Jurkat, Clone E6-1 (cell line): ENCODE data around the gene UNC13B.

ENCODE experiments used
- DNase-seq: peaks from one replicate; pipeline ENCODE4 v3.0.0-alpha.2; 2011; ENCODE audit warnings: low read depth, low spot score
- H3K4me3 ChIP-seq: 2 replicates; pipeline ENCODE4 v1.5.1; 2011; ENCODE audit warnings: mild to moderate bottlenecking, low read length, control low read depth, moderate library complexity

The UNC13B gene

DNA sequence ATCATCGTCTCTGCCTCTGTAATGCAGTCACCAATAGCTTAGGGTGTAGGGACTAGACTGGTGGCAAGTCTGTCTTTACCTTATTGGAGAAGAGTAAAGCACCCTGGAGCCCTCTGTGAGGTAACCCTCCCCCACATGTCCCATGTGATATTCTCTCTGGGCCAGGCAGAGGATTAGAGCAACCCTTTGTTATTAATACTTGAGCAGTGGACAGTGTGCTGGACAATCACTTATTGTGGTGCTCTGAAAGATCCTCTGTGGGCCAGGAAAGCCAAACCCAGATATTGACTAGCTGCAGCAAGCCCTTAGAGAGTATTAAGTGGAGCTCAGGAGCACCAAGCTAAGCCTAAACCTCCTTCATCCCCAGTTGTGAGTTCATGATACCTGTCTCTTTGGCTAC lies 188.4 kb downstream of the UNC13B start:
- DNase-seq: no peak
- no peak overlapping the region for H3K4me3 ChIP-seq

DNA sequence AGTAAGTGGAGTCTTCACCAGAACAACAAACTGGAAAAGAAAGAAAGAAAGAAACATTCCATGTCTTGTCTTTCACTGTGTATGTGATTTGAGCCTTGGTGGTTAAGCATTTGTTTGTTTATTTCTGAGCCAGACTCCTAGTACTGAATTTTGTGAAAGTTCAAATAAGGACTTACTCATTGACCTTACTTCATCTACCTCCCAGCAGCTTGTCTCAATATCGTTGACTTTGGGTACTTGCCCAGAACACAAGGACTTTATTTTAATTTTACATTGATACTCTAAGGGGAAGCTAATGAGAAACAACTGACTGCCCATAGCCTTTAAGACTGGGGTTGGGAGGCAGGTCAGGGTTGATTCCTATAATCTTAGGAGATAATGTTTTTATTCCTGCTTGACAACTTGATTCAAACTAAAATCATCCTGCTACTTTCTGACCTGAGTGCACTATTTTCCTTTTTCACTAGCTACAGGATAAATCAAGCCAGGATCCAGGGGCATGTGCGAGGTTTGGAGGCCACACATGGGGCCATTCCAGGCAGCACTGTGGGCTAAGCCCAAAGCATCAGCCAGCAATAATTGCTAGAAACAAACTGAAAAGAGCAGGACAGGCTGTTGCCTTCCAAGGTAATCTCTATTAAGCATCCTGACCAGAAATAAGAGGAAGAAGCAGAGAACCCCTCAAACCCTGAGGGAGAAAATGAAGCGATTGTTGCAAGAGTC lies 189.2 kb downstream of the UNC13B start:
- no peak for DNase-seq
- H3K4me3 ChIP-seq: no peak overlapping the region

DNA sequence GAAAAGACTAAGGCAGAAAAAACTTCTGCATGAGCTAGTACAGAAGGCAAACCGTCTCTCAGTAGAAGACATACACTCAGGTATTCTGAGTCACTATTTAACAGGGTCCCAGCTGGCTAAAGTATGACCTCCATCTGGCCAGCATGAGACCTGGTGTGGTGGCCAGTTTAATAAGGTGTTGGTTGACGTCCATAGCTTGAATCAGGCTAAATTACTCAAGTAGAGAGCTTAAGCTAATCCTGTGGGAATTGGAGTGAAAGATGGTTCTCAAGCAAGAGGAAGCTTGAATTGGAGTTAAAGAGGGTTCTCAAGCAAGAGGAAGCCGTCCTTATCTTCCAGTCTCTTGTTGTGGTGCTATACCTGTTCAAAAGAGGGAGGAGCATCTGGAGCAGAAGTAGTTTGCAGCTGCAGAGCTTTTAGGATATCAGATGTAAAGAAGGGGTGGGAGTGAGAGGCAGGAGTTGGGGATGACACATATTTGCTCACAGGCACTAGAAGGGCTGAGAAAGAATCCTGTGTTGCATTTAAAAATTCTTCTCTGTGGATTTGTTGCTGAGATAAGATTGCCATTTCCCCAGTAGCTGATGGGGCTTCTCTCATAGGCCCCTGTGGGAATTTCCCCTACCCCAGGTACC lies 192.0 kb downstream of the UNC13B start:
- DNase-seq: no peak
- H3K4me3 ChIP-seq: no peak overlapping the region

DNA sequence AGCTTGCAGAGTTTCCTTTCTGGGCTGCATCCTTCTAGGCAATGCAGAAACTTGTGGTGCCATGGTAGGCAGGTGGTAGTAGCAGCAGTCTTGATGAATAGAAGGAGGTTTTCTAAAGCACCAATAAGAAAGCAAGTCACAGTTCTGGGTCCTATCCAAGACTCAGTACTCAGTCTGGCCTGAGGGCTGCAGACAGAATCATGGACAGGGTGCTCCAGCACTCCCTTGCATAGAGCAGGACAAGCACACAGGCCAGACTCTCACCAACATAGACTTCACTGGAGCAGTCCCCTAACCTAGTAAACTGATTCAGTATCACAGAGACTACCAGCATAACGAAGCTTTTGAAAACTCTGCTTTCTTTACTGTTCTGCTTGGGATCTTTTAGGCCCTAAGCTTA lies 194.1 kb downstream of the UNC13B start:
- no peak overlapping the region for H3K4me3 ChIP-seq
- no peak for DNase-seq

DNA sequence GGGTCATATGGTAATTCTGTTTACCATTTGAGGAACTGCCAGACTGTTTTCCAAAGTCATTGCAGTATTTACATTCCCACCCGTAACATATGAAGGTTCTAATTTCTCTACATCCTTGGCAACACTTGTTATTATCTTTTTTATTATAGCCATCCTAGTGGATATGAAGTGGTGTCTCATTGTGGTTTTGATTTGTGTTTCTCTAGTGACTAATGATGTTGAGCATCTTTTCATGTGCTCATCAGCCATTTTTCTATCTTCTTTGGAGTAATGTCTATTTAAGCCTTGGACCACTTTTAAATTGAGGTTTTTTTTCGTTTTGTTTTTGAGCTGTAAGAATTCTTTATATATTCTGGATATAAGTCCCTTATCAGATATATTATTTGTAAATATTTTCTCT lies 195.3 kb downstream of the UNC13B start:
- no peak for DNase-seq
- no peak overlapping the region for H3K4me3 ChIP-seq

DNA sequence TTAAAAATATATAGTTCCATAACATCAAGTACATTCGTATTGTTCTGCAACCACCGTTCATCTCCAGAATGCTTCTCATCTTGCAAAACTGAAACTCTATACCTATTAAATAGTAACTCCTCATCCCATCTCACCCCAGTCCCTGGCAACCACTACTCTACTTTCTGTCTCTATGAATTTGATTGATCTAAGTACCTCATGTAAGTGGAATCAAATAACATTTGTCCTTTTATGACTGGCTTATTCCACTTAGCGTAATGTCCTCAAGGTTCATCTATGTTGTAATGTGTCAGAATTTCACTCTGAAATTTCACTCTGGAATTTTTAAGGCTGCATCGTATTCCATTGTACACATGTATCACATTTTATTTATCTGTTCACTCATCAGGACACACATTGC lies 196.0 kb downstream of the UNC13B start:
- no peak overlapping the region for H3K4me3 ChIP-seq
- DNase-seq: no peak

DNA sequence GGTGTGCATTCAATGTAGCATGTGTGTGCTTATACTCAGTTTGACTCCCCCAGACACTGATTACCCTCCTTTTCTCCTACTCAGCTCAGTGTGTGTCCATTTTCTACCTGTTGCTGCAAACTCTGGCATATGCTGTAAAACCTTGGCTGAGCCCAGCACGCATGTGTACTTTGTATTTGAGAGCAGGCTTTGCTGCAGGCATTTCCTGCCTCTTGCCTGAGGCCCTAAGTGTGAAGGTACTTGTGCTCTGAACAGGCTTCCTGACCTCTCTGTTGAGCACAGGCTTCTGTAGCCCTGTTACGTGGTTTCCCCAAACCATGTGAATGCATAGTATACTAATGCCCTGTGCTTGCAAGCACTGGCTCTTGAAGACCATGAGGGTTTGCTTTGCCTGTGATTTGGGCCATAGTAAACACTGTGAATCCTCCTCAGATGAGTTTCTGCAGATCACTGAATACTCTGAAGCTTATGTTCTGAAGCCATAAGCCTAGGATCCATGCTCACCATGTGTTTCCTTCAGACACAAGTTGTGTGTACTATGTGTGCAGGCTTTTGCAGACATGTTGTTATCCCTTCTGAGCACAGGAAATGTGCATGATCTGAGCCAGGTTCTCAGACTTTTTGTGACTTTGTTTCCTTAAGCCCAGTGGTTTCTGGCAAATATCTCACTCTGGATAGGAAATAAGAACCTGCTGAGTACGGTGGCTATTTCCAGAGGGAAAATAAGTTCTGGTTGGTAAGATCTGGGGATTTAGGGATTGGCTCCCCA lies 203.2 kb downstream of the UNC13B start:
- no peak overlapping the region for H3K4me3 ChIP-seq
- peak; percentile 64 for DNase-seq

DNA sequence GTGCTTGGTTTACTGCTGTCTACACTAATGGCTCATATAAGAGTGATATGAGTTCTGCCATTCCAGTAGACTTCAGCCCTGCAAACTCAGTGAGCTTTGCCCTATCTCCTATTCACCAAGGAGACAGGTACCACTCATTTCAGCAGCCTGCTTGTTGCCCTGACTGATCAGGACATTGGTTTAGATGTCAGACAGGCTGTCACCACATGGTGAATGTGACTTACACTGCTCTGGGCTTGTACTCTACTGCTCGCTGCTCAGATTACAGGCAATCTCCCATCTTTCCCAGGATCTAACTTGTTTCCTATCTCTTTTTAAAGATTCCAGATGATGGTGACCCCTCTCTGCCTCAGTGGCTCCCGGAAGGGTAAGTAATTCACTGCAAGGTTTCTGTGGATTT lies 204.8 kb downstream of the UNC13B start:
- no peak for DNase-seq
- H3K4me3 ChIP-seq: no peak overlapping the region

DNA sequence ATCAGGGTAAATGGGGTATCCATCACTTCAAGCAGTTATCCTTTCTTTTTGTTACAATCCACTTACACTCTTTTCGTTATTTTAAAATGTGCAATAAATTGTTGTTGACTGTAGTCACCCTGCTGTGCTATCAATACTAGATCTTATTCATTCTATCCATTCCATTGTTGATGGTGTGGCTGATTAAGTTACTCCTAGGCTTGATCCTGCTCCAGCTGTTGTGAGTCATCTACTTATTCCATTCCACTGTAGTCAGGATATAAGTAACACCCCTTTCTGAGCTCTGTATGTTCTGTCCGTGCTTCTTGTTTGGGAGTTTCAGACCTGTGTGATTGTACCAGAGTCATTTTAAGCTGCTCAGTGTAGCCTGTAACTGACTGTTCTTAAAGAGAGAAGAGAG lies 205.6 kb downstream of the UNC13B start:
- no peak for DNase-seq
- H3K4me3 ChIP-seq: no peak overlapping the region

DNA sequence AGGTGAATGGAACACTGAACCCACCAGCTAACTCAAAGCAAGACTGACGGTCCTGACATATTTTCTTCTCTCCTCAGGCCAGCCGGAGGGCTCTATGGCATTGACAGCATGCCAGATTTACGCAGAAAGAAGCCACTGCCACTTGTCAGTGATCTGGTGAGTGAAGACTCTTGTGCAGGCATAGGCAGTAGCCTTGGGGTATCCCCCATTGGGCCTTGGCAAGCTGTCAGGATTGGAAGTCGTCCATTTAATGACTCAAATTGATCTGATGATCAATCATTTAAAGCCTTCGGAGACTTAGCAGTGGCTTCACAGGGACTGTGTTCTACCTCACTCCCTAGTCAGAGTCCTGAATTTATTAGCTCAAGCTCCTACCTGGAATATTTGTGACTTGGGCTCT lies 208.4 kb downstream of the UNC13B start:
- no peak overlapping the region for H3K4me3 ChIP-seq
- DNase-seq: no peak

DNA sequence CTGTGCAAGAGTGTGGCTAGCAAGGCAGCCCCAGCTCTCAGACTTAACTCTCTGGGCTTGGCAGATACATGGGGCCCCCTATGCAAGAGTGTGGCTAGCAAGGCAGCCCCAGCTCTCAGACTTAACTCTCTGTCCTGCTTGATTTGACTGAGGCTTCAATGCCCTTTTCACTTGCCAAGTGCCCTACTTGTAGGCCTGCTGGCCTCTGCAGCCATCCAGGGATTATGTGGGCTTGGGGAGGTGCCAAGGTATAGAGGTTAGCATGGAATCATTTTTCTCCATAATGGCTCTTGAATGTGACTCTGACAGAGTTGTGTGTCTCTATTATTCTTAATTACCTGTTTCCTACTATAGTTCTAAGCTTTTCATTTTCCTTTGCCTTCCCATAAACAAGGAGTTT lies 212.6 kb downstream of the UNC13B start:
- no peak overlapping the region for H3K4me3 ChIP-seq
- no peak for DNase-seq

DNA sequence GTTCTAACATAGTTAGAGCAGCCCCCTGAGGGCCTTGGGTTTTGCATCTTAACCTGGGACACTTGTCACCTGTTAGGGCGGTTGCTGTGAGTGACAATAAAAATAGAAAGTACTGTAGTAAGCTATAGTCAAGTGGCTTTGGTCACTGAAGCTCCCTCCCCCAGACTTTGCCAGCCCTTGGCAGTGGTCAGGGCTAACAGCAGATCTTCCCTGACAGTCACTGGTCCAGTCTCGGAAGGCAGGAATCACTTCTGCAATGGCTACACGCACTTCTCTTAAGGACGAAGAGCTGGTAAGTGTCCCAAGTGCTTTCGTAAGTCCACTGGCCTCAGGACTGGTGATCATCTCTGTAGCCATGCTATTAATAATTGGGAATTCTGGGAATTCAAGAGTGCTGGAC lies 213.1 kb downstream of the UNC13B start:
- DNase-seq: no peak
- H3K4me3 ChIP-seq: no peak overlapping the region

DNA sequence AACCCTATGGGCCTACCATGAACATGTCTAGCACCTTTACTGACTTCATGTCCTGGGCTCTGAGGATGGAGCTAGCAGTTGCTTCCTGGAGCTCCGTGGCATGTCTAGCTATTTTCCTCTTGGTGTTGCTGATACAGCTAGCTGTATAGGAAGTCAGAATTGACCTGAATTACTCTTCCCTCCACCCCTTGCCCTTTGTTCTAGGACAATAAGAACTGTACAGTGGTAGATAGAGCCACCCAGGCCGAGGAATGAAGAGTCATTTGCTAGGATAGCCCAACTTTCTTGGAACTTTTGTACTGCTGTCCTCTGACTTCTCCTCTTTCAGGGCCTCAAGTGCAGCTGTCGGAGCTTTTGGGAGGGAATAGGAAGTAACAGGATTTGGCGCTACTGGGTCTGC lies 218.2 kb downstream of the UNC13B start:
- no peak overlapping the region for H3K4me3 ChIP-seq
- no peak for DNase-seq

DNA sequence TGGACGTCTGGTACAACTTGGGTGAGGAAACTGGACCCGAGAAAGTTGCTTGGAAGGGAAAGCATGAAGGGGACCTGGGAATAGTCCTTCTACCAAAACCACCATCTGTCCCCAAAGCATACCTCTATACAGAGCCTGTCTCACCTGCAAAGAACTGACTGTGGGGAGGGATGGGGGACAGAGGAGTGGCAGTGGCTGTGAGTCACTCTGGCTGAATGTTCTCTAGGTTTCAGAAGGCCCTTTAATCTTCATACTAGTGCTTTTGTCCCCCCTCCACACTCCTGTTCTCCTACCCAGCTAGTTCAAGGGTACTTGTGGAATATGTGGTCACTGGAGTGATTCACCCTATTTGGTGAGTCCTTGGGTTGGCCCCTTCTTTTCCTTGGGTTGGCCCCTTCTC lies 218.8 kb downstream of the UNC13B start:
- no peak for DNase-seq
- no peak overlapping the region for H3K4me3 ChIP-seq

DNA sequence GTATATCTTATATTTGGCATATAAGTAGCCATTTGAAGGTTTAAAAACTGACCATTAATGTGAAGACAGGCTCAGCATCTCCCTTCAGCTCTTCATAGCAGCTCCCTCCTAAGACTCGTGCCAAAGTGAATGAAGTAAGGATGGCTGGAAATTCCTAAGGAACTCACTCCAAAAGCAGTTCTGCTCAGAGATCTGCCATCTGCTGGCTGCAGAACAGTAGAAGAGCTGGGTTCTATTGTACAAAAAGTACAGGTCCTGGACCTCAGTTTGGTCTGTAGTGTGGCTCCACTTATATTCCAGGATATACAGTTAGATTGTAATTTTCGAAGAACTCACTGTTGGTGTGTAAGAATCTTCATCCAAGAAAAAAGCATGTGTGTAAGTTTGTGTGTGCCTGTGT lies 223.2 kb downstream of the UNC13B start:
- no peak overlapping the region for H3K4me3 ChIP-seq
- no peak for DNase-seq

DNA sequence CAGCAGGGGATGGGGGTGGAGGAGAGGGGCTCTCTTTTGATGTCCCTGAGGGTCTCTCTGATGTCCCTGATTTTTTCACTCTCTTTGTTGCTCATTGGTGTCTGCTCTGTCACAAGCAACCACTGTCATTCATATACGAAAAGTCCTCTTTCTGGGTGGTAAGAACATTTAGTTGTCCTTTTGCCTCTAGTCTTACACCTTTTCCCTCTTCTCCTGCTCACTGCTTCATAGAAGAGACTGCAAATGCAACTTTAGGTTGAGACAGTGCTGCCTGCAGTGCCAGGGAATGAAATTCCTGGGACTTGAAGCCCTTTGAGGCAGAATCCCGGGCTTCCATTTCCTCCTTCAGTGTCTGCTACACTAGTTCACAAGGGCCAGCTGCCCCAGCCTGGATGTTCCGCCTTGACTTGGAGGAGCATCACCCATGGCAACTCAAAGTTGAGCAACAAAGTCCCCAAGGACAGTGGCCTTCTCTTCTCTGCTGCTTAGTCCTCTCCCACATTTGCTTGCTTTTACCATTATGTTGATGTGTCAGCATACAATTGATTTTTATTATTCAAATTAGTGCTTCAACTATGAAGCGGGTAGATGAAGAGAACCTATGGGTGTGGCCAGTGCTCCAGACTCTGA lies 233.4 kb downstream of the UNC13B start:
- H3K4me3 ChIP-seq: no peak overlapping the region

DNA sequence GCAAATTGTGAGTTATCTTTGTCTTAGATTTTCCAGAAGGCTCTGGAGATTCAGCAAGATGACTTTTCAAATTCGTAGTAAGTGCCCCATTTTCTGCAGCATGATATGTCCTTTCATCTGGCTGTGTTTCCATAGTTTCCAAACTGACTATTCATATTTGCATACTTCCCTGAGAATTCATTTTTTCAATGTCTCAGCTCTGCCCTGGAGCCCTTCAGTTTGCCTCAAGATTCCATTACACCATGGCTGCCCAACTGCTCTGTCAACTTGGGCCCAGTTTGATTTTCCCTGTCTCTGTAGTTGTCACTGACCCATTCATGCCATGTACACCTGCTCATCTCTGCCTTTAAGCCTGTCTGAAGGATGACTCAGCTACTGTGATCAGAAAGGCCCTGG lies 233.9 kb downstream of the UNC13B start:
- DNase-seq: no peak
- no peak overlapping the region for H3K4me3 ChIP-seq

More for the DNA sequence above, 233.4 kb downstream of the UNC13B start:
- DNase-seq: no peak

DNA sequence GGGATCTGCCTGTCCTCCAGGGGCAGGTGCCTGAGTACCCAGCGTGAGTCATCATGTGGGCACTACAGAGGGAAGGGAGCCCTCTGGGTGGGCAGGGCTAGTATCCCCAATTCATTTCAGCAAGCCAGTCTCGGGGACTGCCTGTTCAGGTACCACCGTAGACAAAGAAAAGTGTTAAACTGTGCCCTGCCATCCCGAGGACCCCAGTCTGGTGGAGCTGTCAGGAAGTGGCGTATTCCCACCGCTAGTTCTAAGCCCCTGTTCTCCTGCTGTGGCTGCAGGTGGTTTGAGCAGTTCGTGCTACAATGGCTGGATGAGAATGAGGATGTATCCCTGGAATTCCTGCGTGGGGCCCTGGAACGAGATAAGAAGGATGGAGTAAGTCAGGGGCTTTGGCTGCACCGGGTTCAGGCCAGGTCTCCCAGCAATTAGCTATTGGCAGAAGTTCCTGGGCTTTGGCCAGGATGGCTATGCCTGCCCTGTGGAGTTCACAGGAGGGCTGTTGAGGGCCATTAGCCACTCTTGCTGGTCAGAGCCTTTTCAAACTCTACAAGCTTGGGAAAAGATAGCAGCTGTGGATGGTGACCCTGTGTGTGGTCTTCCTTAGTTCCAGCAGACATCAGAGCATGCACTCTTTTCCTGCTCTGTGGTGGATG lies 234.9 kb downstream of the UNC13B start:
- no peak overlapping the region for H3K4me3 ChIP-seq
- DNase-seq: no peak

DNA sequence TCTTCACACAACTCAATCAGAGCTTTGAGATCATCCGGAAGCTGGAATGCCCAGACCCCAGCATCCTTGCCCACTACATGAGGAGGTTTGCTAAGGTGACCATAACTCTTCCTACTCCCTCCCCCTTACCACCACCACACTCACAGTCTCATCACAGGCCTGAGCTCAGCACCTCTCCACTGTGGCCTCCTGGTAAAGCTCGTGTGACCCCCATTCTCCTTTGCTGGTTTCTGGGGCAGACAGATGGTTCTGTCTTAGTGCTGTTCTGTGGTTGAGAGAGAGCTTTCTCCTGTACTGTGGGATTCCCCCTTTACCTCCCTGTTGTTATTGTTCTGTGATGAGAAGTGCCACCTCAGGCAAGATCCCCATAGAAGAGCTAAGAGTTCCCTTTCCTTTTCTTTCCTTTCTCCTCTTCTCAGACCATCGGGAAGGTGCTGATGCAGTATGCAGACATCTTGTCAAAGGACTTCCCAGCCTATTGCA lies 235.4 kb downstream of the UNC13B start:
- no peak for DNase-seq

More for the DNA sequence above, 235.4 kb downstream of the UNC13B start:
- no peak overlapping the region for H3K4me3 ChIP-seq
